Left renal cortex interstitium (tissue), 4 donors: ENCODE data around the gene PPP2R5C. TPM values are rescaled to one million over a fixed set of nuclear protein-coding genes. Genes with fewer than 3 reads are reported as not detected.

ENCODE experiments used
- DNase-seq, 4 donors: peaks; one replicate each; pipeline ENCODE4 v3.0.0-alpha.2; 2013; ENCODE audit warnings: low read depth in 4 of 4, low spot score in 2 of 4, missing footprints in 1 of 4
- polyA plus RNA-seq, 4 donors: library from polyadenylated mRNA; unstranded; fragments of 120-200 nt; gene quantifications; one replicate each; pipeline ENCODE4 v1.2.1, GENCODE V29; 2013; ENCODE audit not compliant: insufficient read length in 4 of 4

The PPP2R5C gene
- polyA plus RNA-seq, 4 donors = 95.9 to 113 (median 105) TPM

GRCh38 chr14:101810897-101811621 is 49.5 kb downstream of the PPP2R5C start:
- DNase-seq = no peak

GRCh38 chr14:101812071-101812470 is 50.6 kb downstream of the PPP2R5C start:
- no peak for DNase-seq

GRCh38 chr14:101813171-101813759 is 51.8 kb downstream of the PPP2R5C start:
- DNase-seq = no peak

- DNase-seq = no peak
These were observed 52.3 kb downstream of the PPP2R5C start for GRCh38 chr14:101813833-101814232.

GRCh38 chr14:101814934-101815333 is 53.4 kb downstream of the PPP2R5C start:
- DNase-seq = no peak

GRCh38 chr14:101815994-101816393 is 54.5 kb downstream of the PPP2R5C start:
- no peak for DNase-seq

- no peak for DNase-seq
These were observed 56.0 kb downstream of the PPP2R5C start for GRCh38 chr14:101817501-101818001.

GRCh38 chr14:101819251-101819990 is 57.9 kb downstream of the PPP2R5C start:
- DNase-seq = no peak

- no peak for DNase-seq
These were observed 58.8 kb downstream of the PPP2R5C start for GRCh38 chr14:101820283-101820798.

GRCh38 chr14:101821528-101821927 is 60.0 kb downstream of the PPP2R5C start:
- DNase-seq = no peak

- DNase-seq = no peak
These were observed 61.6 kb downstream of the PPP2R5C start for GRCh38 chr14:101823066-101823465.

- DNase-seq = no peak
These were observed 62.1 kb downstream of the PPP2R5C start for GRCh38 chr14:101823511-101824120.

- DNase-seq = no peak
These were observed 62.8 kb downstream of the PPP2R5C start for GRCh38 chr14:101824339-101824727.

- no peak for DNase-seq
These were observed 64.3 kb downstream of the PPP2R5C start for GRCh38 chr14:101825797-101826196.

- DNase-seq = no peak
These were observed 64.8 kb downstream of the PPP2R5C start for GRCh38 chr14:101826351-101826750.

GRCh38 chr14:101827286-101827685 is 65.8 kb downstream of the PPP2R5C start:
- DNase-seq = no peak

- no peak for DNase-seq
These were observed 66.5 kb downstream of the PPP2R5C start for GRCh38 chr14:101828046-101828445.

- DNase-seq = no peak
These were observed 68.8 kb downstream of the PPP2R5C start for GRCh38 chr14:101830271-101830670.

- no peak for DNase-seq
These were observed 71.5 kb downstream of the PPP2R5C start for GRCh38 chr14:101833045-101833444.

- DNase-seq = no peak
These were observed 72.9 kb downstream of the PPP2R5C start for GRCh38 chr14:101834397-101834796.
